ENCODE results near the gene ITSN2.

The ITSN2 gene

GRCh38 chr2:24332791-24333540 lies 27.4 kb downstream of the ITSN2 start:
- FAIRE-seq = no peak

GRCh38 chr2:24330161-24330560 lies 30.2 kb downstream of the ITSN2 start:
- no peak for FAIRE-seq

- FAIRE-seq = no peak
These were observed 30.6 kb downstream of the ITSN2 start for GRCh38 chr2:24329700-24330099.

GRCh38 chr2:24328010-24328409 lies 32.3 kb downstream of the ITSN2 start:
- FAIRE-seq = no peak

- FAIRE-seq = no peak
These were observed 42.8 kb downstream of the ITSN2 start for GRCh38 chr2:24317491-24317920.

- FAIRE-seq = no peak
These were observed 44.7 kb downstream of the ITSN2 start for GRCh38 chr2:24315669-24316068.

GRCh38 chr2:24313744-24314632 lies 46.3 kb downstream of the ITSN2 start:
- FAIRE-seq = no peak

GRCh38 chr2:24307961-24308360 lies 52.4 kb downstream of the ITSN2 start:
- no peak for FAIRE-seq

GRCh38 chr2:24304631-24305030 lies 55.7 kb downstream of the ITSN2 start:
- no peak for FAIRE-seq

- no peak for FAIRE-seq
These were observed 56.2 kb downstream of the ITSN2 start for GRCh38 chr2:24304098-24304497.

GRCh38 chr2:24301599-24301998 lies 58.7 kb downstream of the ITSN2 start:
- no peak for FAIRE-seq

- FAIRE-seq = no peak
These were observed 62.7 kb downstream of the ITSN2 start for GRCh38 chr2:24297663-24298062.

- no peak for FAIRE-seq
These were observed 73.2 kb downstream of the ITSN2 start for GRCh38 chr2:24287171-24287570.

GRCh38 chr2:24285484-24286152 lies 74.7 kb downstream of the ITSN2 start:
- no peak for FAIRE-seq

- FAIRE-seq = no peak
These were observed 79.7 kb downstream of the ITSN2 start for GRCh38 chr2:24280645-24281044.

- FAIRE-seq = no peak
These were observed 80.2 kb downstream of the ITSN2 start for GRCh38 chr2:24280161-24280560.

- FAIRE-seq = no peak
These were observed 83.9 kb downstream of the ITSN2 start for GRCh38 chr2:24276349-24276899.

- FAIRE-seq = no peak
These were observed 85.5 kb downstream of the ITSN2 start for GRCh38 chr2:24274809-24275208.

- no peak for FAIRE-seq
These were observed 86.7 kb downstream of the ITSN2 start for GRCh38 chr2:24273598-24273997.

- no peak for FAIRE-seq
These were observed 87.4 kb downstream of the ITSN2 start for GRCh38 chr2:24272907-24273306.

- no peak for FAIRE-seq
These were observed 88.1 kb downstream of the ITSN2 start for GRCh38 chr2:24272161-24272802.

- FAIRE-seq = no peak
These were observed 91.1 kb downstream of the ITSN2 start for GRCh38 chr2:24269265-24269664.

- FAIRE-seq = peak; percentile 5
These were observed 95.1 kb downstream of the ITSN2 start for GRCh38 chr2:24265212-24265611.

All from islet of Langerhans (tissue), 1 donor.